CD8-positive, alpha-beta memory T cell (primary cell): ENCODE results near the gene CLEC20A. TPM values are rescaled to one million over a fixed set of nuclear protein-coding genes. Genes with fewer than 3 reads are reported as not detected.

Experiments
- CTCF ChIA-PET: fragments of 350-600 bp; sonication (Branson Sonifier 250); formaldehyde crosslinking; loops from one replicate; lab custom pipeline; 2021; ENCODE audit warnings: antibody characterized with exemption; lab: Charles Lee
- POLR2A ChIA-PET: fragments of 350-600 bp; sonication (Branson Sonifier 250); formaldehyde crosslinking; loops from one replicate; lab custom pipeline; 2021; ENCODE audit warnings: antibody characterized with exemption; lab: Charles Lee
- DNase-seq, 5 donors: peaks; one replicate each; pipeline versions ENCODE4 v3.0.0 to v3.0.0-alpha.2; 2020 to 2022; ENCODE audit warnings: mixed read lengths in 1 of 5
- H3K27ac ChIP-seq: one replicate; pipeline ENCODE4 v1.7.0; 2013; ENCODE audit warnings: low read depth, mild to moderate bottlenecking, low read length, moderate library complexity
- H3K27me3 ChIP-seq: 2 replicates; pipeline ENCODE4 v1.7.0; 2013; ENCODE audit warnings: low read length, mild to moderate bottlenecking; ENCODE audit not compliant: insufficient read depth, poor library complexity, severe bottlenecking
- H3K36me3 ChIP-seq: 2 replicates; pipeline ENCODE4 v1.7.0; 2013; ENCODE audit warnings: mild to moderate bottlenecking, low read length, moderate library complexity; ENCODE audit not compliant: insufficient read depth
- H3K4me1 ChIP-seq: 2 replicates; pipeline ENCODE4 v1.7.0; 2013; ENCODE audit warnings: mild to moderate bottlenecking, low read length, moderate library complexity; ENCODE audit not compliant: insufficient read depth
- H3K4me3 ChIP-seq: 2 replicates; pipeline ENCODE4 v1.7.0; 2013; ENCODE audit warnings: mild to moderate bottlenecking, low read length
- H3K9me3 ChIP-seq: 2 replicates; pipeline ENCODE4 v1.7.0; 2013; ENCODE audit warnings: mild to moderate bottlenecking, low read length
- H3K27ac Mint-ChIP-seq, 8 donors: one replicate each; pipeline ENCODE4 v1.8.0; 2020 to 2021; ENCODE audit warnings: mixed read lengths in 8 of 8, mild to moderate bottlenecking in 6 of 8, inconsistent platforms in 3 of 8, moderate library complexity in 3 of 8
- H3K27me3 Mint-ChIP-seq, 2 donors: one replicate each; pipeline ENCODE4 v1.8.0; 2020 to 2021; ENCODE audit warnings: mixed read lengths in 2 of 2, mild to moderate bottlenecking in 1 of 2, moderate library complexity in 1 of 2
- H3K36me3 Mint-ChIP-seq, 3 donors: one replicate each; pipeline ENCODE4 v1.8.0; 2020 to 2021; ENCODE audit warnings: mixed read lengths in 3 of 3, inconsistent platforms in 1 of 3, mild to moderate bottlenecking in 1 of 3
- H3K4me1 Mint-ChIP-seq, 3 donors: one replicate each; pipeline ENCODE4 v1.8.0; 2020 to 2021; ENCODE audit warnings: mixed read lengths in 3 of 3, inconsistent platforms in 1 of 3, mild to moderate bottlenecking in 1 of 3
- H3K4me3 Mint-ChIP-seq, 7 donors: one replicate each; pipeline ENCODE4 v1.8.0; 2020 to 2021; ENCODE audit warnings: mixed read lengths in 7 of 7, mild to moderate bottlenecking in 6 of 7, moderate library complexity in 4 of 7, inconsistent platforms in 2 of 7
- H3K9me3 Mint-ChIP-seq, 5 donors: one replicate each; pipeline ENCODE4 v1.8.0; 2020 to 2022; ENCODE audit warnings: mixed read lengths in 5 of 5, mild to moderate bottlenecking in 3 of 5, moderate library complexity in 2 of 5, inconsistent platforms in 1 of 5
- polyA plus RNA-seq: library from polyadenylated mRNA; unstranded; fragments of 300-500 nt; fragmentation: Illumina TruSeq; gene quantifications from one replicate; pipeline ENCODE4 v1.2.3, GENCODE V29; 2021
- total RNA-seq, 2 experiments: library from RNA; stranded (reverse); gene quantifications; one replicate each; pipeline ENCODE4 v1.2.3, GENCODE V29; 2021

The CLEC20A gene
- total and polyA plus RNA-seq, 3 experiments from 2014 or later: not detected

GRCh38 chr1:178477841-178478240 is 18.9 kb downstream of the CLEC20A start:
- Histone ChIP-seq H3K9me3 (no peaks in the 10 kb centered on the region), H3K36me3 (no peaks in the 10 kb centered on the region), H3K4me1 (no peaks in the 10 kb centered on the region), H3K4me3 (no peak overlapping the region), H3K27me3 (no peaks in the 10 kb centered on the region), H3K27ac (no peak overlapping the region)
- ChIA-PET POLR2A (no interaction called here), CTCF (no interaction called here)
- peaks cover 8 to 23% of the 10 kb centered on the region in 2 donors for H3K27me3 Mint-ChIP-seq
- no peaks in the 10 kb centered on the region for H3K36me3 Mint-ChIP-seq
- no peak overlapping the region for H3K27ac Mint-ChIP-seq
- no peaks in the 10 kb centered on the region for H3K9me3 Mint-ChIP-seq
- no peaks in the 10 kb centered on the region for H3K4me1 Mint-ChIP-seq
- no peak for DNase-seq
- no peak overlapping the region for H3K4me3 Mint-ChIP-seq

DNA sequence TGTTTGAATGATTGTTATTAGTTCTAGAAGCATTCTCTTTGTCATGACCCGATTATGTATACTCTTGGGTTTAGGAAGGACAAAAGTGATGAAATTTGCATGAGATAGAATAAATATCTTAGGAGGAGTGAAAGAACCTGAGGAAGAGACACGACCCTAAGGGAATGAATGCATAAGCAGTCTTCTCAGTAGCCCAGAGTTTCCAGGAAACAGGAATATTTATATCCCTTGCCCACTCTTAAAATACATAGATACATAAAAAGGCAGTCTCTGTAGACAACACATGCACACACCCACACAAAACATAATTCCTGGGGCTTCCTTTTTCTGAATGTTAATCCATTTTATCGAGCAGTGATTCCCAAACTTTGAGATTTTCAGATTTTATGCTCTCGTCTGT is 19.4 kb downstream of the CLEC20A start:
- Histone ChIP-seq H3K4me3 (no peak overlapping the region), H3K9me3 (no peaks in the 10 kb centered on the region), H3K27ac (no peak overlapping the region), H3K36me3 (no peaks in the 10 kb centered on the region), H3K27me3 (no peaks in the 10 kb centered on the region), H3K4me1 (no peaks in the 10 kb centered on the region)
- ChIA-PET CTCF (no interaction called here), POLR2A (no interaction called here)
- Mint-ChIP-seq H3K9me3 (no peaks in the 10 kb centered on the region), H3K27me3 (peaks cover 9 to 28% of the 10 kb centered on the region in 2 donors), H3K4me3 (no peak overlapping the region), H3K4me1 (no peaks in the 10 kb centered on the region), H3K27ac (no peak overlapping the region), H3K36me3 (no peaks in the 10 kb centered on the region)
- DNase-seq: no peak

DNA sequence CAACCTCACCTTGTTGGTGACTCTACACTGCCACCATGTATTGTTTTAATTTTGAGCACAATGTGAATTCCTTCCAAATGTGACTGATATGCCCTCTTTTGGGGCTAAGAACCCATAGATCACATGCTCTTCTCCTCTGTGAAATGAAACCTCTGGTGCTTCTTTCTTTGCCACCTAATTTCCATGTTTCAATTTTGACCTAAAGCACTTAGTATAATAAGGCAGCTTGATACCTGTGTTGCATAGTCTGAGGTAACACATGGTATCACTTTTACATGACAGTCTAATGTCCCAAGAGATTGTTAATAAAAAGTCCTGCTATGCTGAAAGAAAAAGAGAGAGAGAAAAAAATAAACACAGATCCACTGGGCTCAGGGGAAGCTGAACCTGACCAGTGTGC is 24.2 kb downstream of the CLEC20A start:
- Histone ChIP-seq H3K27ac (no peak overlapping the region), H3K4me3 (no peak overlapping the region), H3K4me1 (no peaks in the 10 kb centered on the region), H3K9me3 (no peaks in the 10 kb centered on the region), H3K36me3 (no peaks in the 10 kb centered on the region), H3K27me3 (no peaks in the 10 kb centered on the region)
- Mint-ChIP-seq H3K4me1 (no peaks in the 10 kb centered on the region), H3K9me3 (no peaks in the 10 kb centered on the region), H3K4me3 (no peak overlapping the region), H3K36me3 (no peaks in the 10 kb centered on the region), H3K27ac (no peak overlapping the region), H3K27me3 (peaks cover 6 to 23% of the 10 kb centered on the region in 2 donors)
- ChIA-PET CTCF (no interaction called here), POLR2A (no interaction called here)
- no peak for DNase-seq

GRCh38 chr1:178470411-178470960 is 26.3 kb downstream of the CLEC20A start:
- H3K27ac ChIP-seq: no peak overlapping the region
- Mint-ChIP-seq H3K4me3 (no peak overlapping the region), H3K36me3 (no peaks in the 10 kb centered on the region), H3K27me3 (peaks cover 8 to 24% of the 10 kb centered on the region in 2 donors), H3K27ac (no peak overlapping the region), H3K4me1 (no peaks in the 10 kb centered on the region), H3K9me3 (no peaks in the 10 kb centered on the region)
- no peaks in the 10 kb centered on the region for H3K9me3 ChIP-seq
- H3K36me3 ChIP-seq: no peaks in the 10 kb centered on the region
- no peak overlapping the region for H3K4me3 ChIP-seq
- CTCF ChIA-PET: no interaction called here
- POLR2A ChIA-PET: no interaction called here
- no peaks in the 10 kb centered on the region for H3K4me1 ChIP-seq
- H3K27me3 ChIP-seq: no peaks in the 10 kb centered on the region
- no peak for DNase-seq

DNA sequence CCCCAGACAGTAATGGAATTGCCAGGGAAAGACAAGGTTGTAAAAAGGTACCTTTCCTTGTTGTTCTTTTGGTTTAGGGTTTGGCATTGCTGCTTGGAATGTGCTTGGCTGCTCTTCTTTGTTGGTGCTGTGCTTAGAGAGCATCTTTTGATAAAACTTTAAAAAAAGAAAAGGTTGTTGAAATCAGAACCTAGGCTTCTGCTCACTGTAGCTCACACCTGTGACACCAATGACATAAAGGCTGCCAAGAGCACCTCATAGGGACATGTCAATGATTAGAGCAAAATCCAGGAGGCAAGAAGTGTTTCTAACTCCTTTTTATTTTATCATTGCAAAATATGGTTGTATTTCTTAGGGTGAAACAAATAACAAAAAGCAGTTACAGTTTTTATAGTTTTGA is 28.9 kb downstream of the CLEC20A start:
- no peak for DNase-seq
- peaks cover 6 to 12% of the 10 kb centered on the region in 2 donors for H3K27me3 Mint-ChIP-seq
- no peak overlapping the region for H3K27ac ChIP-seq
- H3K27ac Mint-ChIP-seq: no peak overlapping the region
- POLR2A ChIA-PET: no interaction called here
- no peaks in the 10 kb centered on the region for H3K4me1 ChIP-seq
- no peaks in the 10 kb centered on the region for H3K36me3 Mint-ChIP-seq
- CTCF ChIA-PET: no interaction called here
- H3K4me3 ChIP-seq: no peak overlapping the region
- no peaks in the 10 kb centered on the region for H3K9me3 ChIP-seq
- H3K27me3 ChIP-seq: no peaks in the 10 kb centered on the region
- no peaks in the 10 kb centered on the region for H3K4me1 Mint-ChIP-seq
- H3K4me3 Mint-ChIP-seq: no peak overlapping the region
- no peaks in the 10 kb centered on the region for H3K9me3 Mint-ChIP-seq
- H3K36me3 ChIP-seq: no peaks in the 10 kb centered on the region

- no peaks in the 10 kb centered on the region for H3K36me3 ChIP-seq
- no peaks in the 10 kb centered on the region for H3K9me3 ChIP-seq
- no peaks in the 10 kb centered on the region for H3K4me1 Mint-ChIP-seq
- H3K4me3 ChIP-seq: no peak overlapping the region
- no peak for DNase-seq
- CTCF ChIA-PET: interaction anchor here (0.7 kb wide), 1 partner anchor 35 kb away, joined by 4 read pairs; no protein-coding TSS in a partner anchor
- H3K27me3 ChIP-seq: no peaks in the 10 kb centered on the region
- H3K27ac Mint-ChIP-seq: no peak overlapping the region
- H3K9me3 Mint-ChIP-seq: no peaks in the 10 kb centered on the region
- no peaks in the 10 kb centered on the region for H3K36me3 Mint-ChIP-seq
- H3K27me3 Mint-ChIP-seq: peaks cover 4% of the 10 kb centered on the region in 2 donors
- no peak overlapping the region for H3K27ac ChIP-seq
- POLR2A ChIA-PET: no interaction called here
- H3K4me1 ChIP-seq: no peaks in the 10 kb centered on the region
- H3K4me3 Mint-ChIP-seq: no peak overlapping the region
These were observed 31.8 kb downstream of the CLEC20A start for GRCh38 chr1:178465011-178465410.

GRCh38 chr1:178464566-178464965 is 32.2 kb downstream of the CLEC20A start:
- CTCF ChIA-PET: interaction anchor here (0.7 kb wide), 1 partner anchor 36 kb away, joined by 4 read pairs; no protein-coding TSS in a partner anchor

DNA sequence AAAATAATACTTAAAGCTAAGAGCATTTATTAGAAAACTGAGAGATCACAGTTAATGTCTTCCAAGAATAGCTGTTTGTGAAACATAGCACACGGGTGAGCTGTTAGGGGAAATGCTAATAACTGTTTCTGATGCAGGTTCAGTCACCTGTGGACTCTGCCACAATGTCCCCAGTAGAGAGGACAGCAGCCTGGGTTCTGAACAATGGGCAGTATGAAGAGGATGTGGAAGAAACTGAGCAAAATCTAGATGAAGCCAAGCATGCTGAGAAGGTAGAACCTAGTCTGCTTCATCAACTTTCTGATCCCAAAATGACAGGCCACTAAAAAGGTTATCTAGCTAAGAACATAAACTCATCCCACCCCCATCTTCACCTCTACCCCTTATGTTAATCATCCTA is 32.6 kb downstream of the CLEC20A start:
- peaks cover 4% of the 10 kb centered on the region in 2 donors for H3K27me3 Mint-ChIP-seq
- POLR2A ChIA-PET: no interaction called here
- no peak overlapping the region for H3K4me3 Mint-ChIP-seq
- H3K36me3 Mint-ChIP-seq: no peaks in the 10 kb centered on the region
- Histone ChIP-seq H3K36me3 (no peaks in the 10 kb centered on the region), H3K27ac (no peak overlapping the region), H3K9me3 (no peaks in the 10 kb centered on the region), H3K4me3 (no peak overlapping the region), H3K27me3 (no peaks in the 10 kb centered on the region), H3K4me1 (no peaks in the 10 kb centered on the region)
- no peak overlapping the region for H3K27ac Mint-ChIP-seq
- CTCF ChIA-PET: no interaction called here
- no peaks in the 10 kb centered on the region for H3K4me1 Mint-ChIP-seq
- H3K9me3 Mint-ChIP-seq: no peaks in the 10 kb centered on the region
- no peak for DNase-seq

More at GRCh38 chr1:178464566-178464965, 32.2 kb downstream of the CLEC20A start:
- Histone ChIP-seq H3K4me1 (no peaks in the 10 kb centered on the region), H3K9me3 (no peaks in the 10 kb centered on the region), H3K27me3 (no peaks in the 10 kb centered on the region), H3K4me3 (no peak overlapping the region), H3K27ac (no peak overlapping the region), H3K36me3 (no peaks in the 10 kb centered on the region)
- POLR2A ChIA-PET: no interaction called here
- Mint-ChIP-seq H3K9me3 (no peaks in the 10 kb centered on the region), H3K27me3 (peaks cover 4% of the 10 kb centered on the region in 2 donors), H3K36me3 (no peaks in the 10 kb centered on the region), H3K4me1 (no peaks in the 10 kb centered on the region), H3K4me3 (no peak overlapping the region), H3K27ac (no peak overlapping the region)
- DNase-seq: no peak
